Measurements from ENCODE around the gene DDX60.
A peak's percentile ranks its signal among the peaks of the same experiment; 100 is the strongest.

The DDX60 gene

GRCh38 chr4:168197926-168198325 is 120.6 kb downstream of the DDX60 start:
- DNase-seq, result no peak
- Histone ChIP-seq H3K36me3 (replicated peaks) (no peaks in the 10 kb centered on the region), H3K27ac (no peak overlapping the region), H3K27me3 (replicated peaks) (no peaks in the 10 kb centered on the region), H3K4me3 (ENCODE audit: low read depth, low read length) (no peak overlapping the region)
- in situ Hi-C loops (cut with HindIII; ENCODE audit: low pct_ligation_motif_present, low sequenced_read_pairs), result no loop called here
- no peak for TF ChIP-seq CTCF (IDR thresholded peaks at IDR 0.05; ENCODE audit: low read depth, low read length, missing control alignments)

GRCh38 chr4:168188754-168189153 is 129.8 kb downstream of the DDX60 start:
- TF ChIP-seq CTCF (IDR thresholded peaks at IDR 0.05; ENCODE audit: low read depth, low read length, missing control alignments), result no peak
- Histone ChIP-seq H3K27me3 (replicated peaks) (no peaks in the 10 kb centered on the region), H3K27ac (no peak overlapping the region), H3K4me3 (ENCODE audit: low read depth, low read length) (no peak overlapping the region), H3K36me3 (replicated peaks) (no peaks in the 10 kb centered on the region)
- no peak for DNase-seq
- in situ Hi-C loops (cut with HindIII; ENCODE audit: low pct_ligation_motif_present, low sequenced_read_pairs), result no loop called here

- no peak overlapping the region for H3K4me3 ChIP-seq (ENCODE audit: low read depth, low read length)
- H3K36me3 ChIP-seq (replicated peaks), result no peaks in the 10 kb centered on the region
- no peak overlapping the region for H3K27ac ChIP-seq
- no peak for DNase-seq
- no peaks in the 10 kb centered on the region for H3K27me3 ChIP-seq (replicated peaks)
- in situ Hi-C loops (cut with HindIII; ENCODE audit: low pct_ligation_motif_present, low sequenced_read_pairs), result no loop called here
- peak; percentile 46 for TF ChIP-seq CTCF (IDR thresholded peaks at IDR 0.05; ENCODE audit: low read depth, low read length, missing control alignments)
Observed at GRCh38 chr4:168183717-168184571, 134.6 kb downstream of the DDX60 start.

- DNase-seq, result no peak
- TF ChIP-seq CTCF (IDR thresholded peaks at IDR 0.05; ENCODE audit: low read depth, low read length, missing control alignments), result no peak
- Histone ChIP-seq H3K4me3 (ENCODE audit: low read depth, low read length) (no peak overlapping the region), H3K27me3 (replicated peaks) (no peaks in the 10 kb centered on the region), H3K36me3 (replicated peaks) (no peaks in the 10 kb centered on the region), H3K27ac (no peak overlapping the region)
- in situ Hi-C loops (cut with HindIII; ENCODE audit: low pct_ligation_motif_present, low sequenced_read_pairs), result no loop called here
Observed at GRCh38 chr4:168177546-168178149, 140.9 kb downstream of the DDX60 start.

GRCh38 chr4:168174308-168174707 is 144.2 kb downstream of the DDX60 start:
- H3K27me3 ChIP-seq (replicated peaks), result no peaks in the 10 kb centered on the region
- no peaks in the 10 kb centered on the region for H3K36me3 ChIP-seq (replicated peaks)
- H3K4me3 ChIP-seq (ENCODE audit: low read depth, low read length), result no peak overlapping the region
- no peak for TF ChIP-seq CTCF (IDR thresholded peaks at IDR 0.05; ENCODE audit: low read depth, low read length, missing control alignments)
- no peak for DNase-seq
- H3K27ac ChIP-seq, result no peak overlapping the region
- in situ Hi-C loops (cut with HindIII; ENCODE audit: low pct_ligation_motif_present, low sequenced_read_pairs), result no loop called here
